GM18498 (cell line): ENCODE results near the gene MBD2.

Source experiments
- ATAC-seq: cut with Tn5 transposase; IDR thresholded peaks from one replicate; pipeline ENCODE4 v1.9.1; 2021; ENCODE audit warnings: mild to moderate bottlenecking, moderate library complexity; ENCODE audit not compliant: unreplicated experiment

Gene MBD2

GRCh38 chr18:54203914-54204313 is 20.6 kb downstream of the MBD2 start:
- no peak for ATAC-seq

DNA sequence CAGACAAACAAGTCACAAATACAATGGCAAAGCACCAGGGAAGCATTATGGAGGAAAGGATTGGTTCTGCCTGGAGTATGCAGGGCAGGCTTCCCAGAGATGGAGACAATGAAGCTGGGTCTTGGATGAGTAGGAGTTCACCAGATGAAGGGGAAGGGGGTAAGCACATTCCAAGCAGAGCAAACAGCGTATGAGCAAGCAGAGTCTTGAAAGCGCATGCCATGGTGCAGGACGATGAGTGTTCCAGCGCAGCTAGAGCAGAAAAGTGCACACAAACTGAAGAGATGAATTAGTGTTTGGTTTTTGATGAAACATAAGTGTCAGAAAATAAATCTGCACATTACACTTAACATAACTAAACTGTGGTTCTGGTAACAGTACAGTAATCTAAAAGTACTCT is 21.6 kb downstream of the MBD2 start:
- ATAC-seq = no peak

GRCh38 chr18:54197747-54198411 is 26.6 kb downstream of the MBD2 start:
- ATAC-seq = no peak

- no peak for ATAC-seq
Observed at GRCh38 chr18:54193786-54194185, 30.7 kb downstream of the MBD2 start.

- ATAC-seq = no peak
Observed at GRCh38 chr18:54192900-54193299, 31.6 kb downstream of the MBD2 start.

DNA sequence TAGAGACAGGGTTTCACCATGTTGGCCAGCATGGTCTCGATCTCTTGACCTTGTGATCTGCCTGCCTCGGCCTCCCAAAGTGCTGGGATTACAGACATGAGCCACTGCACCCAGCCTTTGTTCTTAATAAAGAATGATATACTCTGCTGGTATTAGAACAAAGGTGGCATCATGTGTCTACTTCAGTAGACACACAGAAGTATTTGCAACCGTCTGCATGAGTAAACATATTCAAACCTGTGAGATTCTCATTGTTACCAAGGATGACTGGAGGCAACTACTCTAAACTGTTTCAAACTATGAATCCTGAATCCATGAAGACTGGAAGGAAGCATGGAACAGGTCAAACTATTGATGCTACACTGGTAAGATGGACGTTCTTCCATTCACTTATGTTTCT is 32.1 kb downstream of the MBD2 start:
- ATAC-seq = no peak

GRCh38 chr18:54191352-54191751 is 33.1 kb downstream of the MBD2 start:
- ATAC-seq = no peak

DNA sequence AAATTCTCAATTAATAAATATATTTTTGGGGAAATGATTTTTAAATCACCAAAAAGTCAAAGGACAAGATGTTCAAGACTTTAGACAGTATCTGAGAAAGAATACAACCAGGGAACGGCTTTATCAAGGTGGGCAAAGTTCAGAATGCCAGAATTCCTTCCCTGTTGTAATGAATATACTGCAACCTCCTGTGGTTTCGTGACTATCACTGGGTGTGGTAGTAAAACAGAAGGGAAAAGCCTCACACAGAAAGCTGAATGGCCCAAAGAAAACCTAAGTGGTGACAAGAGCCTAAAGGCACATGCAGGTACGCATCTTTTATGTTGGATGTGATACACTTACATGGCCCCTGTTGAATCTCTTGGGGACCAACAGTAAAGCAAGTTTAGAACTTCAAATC is 37.1 kb downstream of the MBD2 start:
- no peak for ATAC-seq

GRCh38 chr18:54184836-54185235 is 39.6 kb downstream of the MBD2 start:
- ATAC-seq = peak; percentile 50

DNA sequence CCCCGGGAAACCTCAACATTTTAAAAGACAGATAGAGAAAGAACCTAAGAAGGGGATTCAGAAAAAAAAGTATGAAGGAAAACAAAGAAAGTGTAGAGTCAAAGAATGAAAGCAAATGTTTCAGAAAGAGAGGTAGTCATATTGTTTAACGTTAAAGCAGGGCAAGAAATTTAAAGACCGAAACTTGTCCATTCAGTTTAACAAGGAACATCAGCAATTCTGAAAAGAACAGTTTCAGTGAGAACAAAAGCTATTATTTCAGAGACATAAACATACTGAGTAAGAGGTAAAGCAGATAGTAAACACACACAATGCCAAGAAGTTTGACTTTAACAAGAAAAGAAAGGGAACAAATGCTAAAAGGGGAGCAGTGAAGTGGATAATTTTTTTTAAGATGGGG is 41.1 kb downstream of the MBD2 start:
- ATAC-seq = no peak

DNA sequence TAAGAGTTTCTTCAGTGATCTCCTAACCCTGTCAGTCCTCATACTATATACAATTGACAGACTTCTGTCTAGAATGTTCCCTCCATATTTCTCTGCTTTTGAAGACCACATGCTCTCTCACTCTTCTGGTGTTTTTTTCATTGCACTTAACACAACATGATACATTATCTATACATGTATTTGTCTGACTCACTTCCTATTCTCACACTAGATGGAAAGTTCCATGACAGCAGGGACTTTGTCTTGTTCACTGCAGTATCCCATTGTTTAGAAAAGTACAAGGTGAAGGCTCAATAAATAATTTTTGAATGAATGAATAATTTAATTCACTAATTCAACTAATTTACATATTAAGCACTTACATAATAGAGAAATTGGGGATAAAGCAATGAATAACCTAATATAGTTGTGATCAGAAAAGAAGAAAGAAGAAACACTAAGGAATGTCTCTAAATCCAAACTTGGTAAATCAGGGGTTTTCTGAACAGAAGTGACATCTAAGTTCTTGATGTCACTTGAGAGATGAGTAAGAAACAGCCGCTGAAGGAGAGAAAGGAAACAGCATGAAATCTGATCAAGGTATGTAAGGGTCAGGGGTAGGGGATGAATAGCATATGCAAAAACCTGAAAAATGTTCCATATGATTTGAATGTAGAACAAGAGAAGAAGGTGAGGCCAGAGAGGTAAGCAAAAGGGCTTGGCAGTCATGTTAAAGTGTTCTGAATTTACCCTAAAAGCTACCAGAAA is 42.4 kb downstream of the MBD2 start:
- peak; percentile 65 for ATAC-seq

GRCh38 chr18:54173980-54174630 is 50.4 kb downstream of the MBD2 start:
- peak; percentile 92 for ATAC-seq

DNA sequence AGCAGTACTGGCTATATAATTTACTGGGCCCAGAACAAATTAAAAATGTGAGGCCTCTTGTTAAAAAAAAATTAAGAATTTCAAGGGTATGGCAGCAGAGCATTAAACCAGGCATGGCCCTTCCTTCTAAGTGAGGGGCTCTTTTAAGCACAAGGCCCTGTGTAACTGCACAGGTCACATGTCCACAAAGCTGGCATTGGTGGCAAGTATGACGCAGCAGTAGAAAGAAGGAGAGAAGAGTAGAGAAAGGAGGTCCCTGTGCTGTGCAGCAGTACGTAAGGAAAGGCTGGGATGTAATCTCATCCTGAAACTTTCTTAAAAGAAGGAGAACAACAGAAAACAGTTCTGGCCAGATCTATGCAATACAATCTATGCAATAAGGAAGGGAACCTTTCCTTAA is 51.2 kb downstream of the MBD2 start:
- no peak for ATAC-seq

DNA sequence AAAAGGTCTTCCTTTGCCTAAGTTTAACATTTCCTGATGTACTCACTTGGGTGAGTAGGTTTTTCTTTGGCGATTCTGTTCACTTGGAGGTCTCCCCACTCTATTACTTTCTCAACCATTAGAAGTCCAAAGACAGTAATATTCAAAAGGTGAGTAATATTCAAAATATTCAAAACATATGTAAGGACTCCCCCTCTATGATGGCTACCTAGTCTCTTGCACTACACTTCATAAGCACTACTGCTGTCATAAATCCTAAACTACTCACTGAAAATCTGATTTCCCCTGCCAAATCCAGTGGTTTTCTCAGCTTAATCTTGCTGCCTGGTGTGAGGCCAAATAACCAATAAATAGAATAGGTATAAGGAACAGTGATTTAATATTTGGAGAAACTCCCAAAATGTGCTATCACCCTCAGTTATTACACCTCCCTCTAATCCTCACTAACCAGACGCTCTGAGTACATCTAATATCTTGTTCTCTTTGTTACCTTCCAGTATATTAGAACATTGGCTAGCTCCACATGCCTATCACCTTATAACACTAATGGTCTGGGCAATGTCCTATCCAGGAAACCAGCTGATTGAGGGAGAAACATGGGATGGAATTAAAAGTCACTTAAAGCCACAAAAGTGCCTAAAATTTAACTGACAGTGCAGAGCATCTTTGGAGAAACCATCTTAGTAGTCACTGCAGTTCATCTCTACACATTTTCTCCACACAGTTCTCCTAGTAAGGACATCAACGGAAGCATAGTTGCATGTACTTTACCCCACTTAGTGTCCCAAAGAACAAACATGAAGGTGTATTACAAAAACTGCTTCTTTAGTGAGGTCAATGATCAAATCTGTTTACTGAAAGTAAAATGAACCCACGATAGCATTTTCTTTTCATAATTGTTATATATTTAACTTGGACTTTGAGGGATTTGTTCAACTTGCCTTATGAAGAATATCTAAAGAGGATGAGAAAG is 54.8 kb downstream of the MBD2 start:
- no peak for ATAC-seq

DNA sequence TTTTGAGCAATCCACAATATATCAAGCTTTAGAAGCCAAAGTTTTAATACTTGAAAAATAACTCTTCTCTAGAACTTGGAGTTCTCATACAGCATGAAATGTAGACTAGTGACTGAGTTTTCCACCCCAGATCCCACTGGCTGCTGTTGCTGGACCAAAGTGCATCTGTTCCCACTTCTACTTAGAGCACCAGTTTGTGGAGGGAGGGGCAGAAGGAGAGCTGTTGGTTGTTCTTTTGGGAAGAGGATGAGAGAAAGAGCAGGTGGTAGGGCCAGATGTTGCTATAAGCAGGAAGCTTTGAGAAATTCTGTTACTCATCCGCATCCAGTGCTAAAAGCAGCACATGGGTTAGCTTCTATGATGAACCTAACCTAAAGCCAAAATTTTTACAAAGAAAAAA is 59.0 kb downstream of the MBD2 start:
- no peak for ATAC-seq

DNA sequence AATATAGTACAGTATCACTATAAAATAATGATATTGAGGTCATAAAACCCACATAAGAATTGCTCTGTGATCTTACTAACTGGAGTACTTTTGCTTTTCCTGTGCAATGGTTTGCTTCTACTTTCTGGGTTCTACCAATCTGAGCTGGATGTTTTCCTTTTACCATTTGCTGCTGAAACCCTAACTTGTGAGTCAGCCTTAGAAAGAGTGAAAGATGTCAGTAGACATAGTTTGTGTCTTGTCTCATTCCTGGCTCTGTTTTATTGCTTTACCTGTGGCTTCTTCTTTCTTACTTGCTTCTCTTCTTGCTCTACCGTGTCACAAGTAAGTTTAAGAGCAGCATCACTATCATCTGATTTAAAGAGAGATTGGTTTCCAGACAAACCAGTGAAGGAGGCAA is 61.0 kb downstream of the MBD2 start:
- ATAC-seq = no peak

DNA sequence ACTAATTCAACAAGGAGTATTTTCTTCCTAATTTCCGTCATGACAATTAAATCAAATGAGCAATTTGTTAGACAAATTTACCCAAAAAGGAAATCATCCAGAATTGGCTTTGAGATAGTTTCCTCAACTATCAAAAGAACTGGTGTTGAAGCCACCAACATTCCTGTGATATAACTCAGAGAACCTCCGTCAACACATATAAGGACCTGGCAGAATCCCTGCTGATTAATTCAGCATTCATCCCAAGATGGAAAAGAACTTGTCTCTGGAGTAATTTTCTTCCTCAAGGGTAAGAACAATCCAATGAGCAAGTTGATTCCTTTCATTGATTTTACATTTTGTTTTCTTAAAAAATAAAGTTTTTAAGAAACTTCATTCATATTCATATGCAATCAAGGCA is 62.0 kb downstream of the MBD2 start:
- ATAC-seq = no peak

GRCh38 chr18:54161267-54161666 is 63.2 kb downstream of the MBD2 start:
- no peak for ATAC-seq

DNA sequence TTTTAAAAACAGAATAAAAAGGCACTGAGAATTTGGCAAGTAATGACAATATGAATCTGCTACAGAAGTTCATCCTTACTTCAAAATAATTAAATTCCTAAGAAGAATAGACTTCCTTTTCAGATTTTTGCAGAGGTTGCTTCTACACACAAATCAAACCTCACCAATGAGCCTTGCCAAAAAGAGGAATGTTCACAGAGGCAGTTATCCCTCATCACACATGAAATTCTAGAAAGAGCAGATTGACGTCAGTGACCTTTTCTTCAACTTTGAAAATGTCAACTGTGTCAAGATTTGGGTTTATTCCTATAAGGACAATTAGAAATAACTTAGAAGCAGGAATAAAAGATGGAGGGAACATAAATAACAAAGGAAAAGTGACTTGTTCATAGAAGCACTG is 64.6 kb downstream of the MBD2 start:
- no peak for ATAC-seq

- ATAC-seq = no peak
Observed at GRCh38 chr18:54157646-54158385, 66.7 kb downstream of the MBD2 start.
